NCI-H345 treated with DMSO at 0.1 percent for 48 hours (cell line): ENCODE results near the gene XK.
"Not testable (repeated sequence)": the region's sequence is repeated elsewhere in the genome, so short reads cannot be mapped to it uniquely, and the experiment has no call there.

Experiments used
- DNase-seq: peaks from one replicate; lab custom pipeline; 2025; ENCODE audit not compliant: unreplicated experiment; lab: John Stamatoyannopoulos, UW

The XK gene

GRCh38 chrX:37753384-37753783 lies 67.8 kb downstream of the XK start:
- no peak for DNase-seq

- no peak for DNase-seq
Observed at GRCh38 chrX:37754516-37754915, 68.9 kb downstream of the XK start.

GRCh38 chrX:37755025-37755424 lies 69.4 kb downstream of the XK start:
- DNase-seq: no peak

- DNase-seq: no peak
Observed at GRCh38 chrX:37757082-37757481, 71.5 kb downstream of the XK start.

- DNase-seq: no peak
Observed at GRCh38 chrX:37759351-37759750, 73.8 kb downstream of the XK start.

GRCh38 chrX:37759878-37760418 lies 74.4 kb downstream of the XK start:
- no peak for DNase-seq

- DNase-seq: no peak
Observed at GRCh38 chrX:37763400-37763799, 77.8 kb downstream of the XK start.

GRCh38 chrX:37765507-37765906 lies 79.9 kb downstream of the XK start:
- DNase-seq: no peak

- no peak for DNase-seq
Observed at GRCh38 chrX:37767430-37767829, 81.8 kb downstream of the XK start.

GRCh38 chrX:37768866-37769265 lies 83.3 kb downstream of the XK start:
- not testable (repeated sequence) for DNase-seq

- no peak for DNase-seq
Observed at GRCh38 chrX:37776283-37776986, 90.8 kb downstream of the XK start.

GRCh38 chrX:37776987-37777325 lies 91.4 kb downstream of the XK start:
- DNase-seq: no peak

GRCh38 chrX:37779857-37780256 lies 94.3 kb downstream of the XK start, which contains the start of gene CYBB:
TSS of gene CYBB (plus strand) at chrX:37780059. CDS start at chrX:37780078, 19 bp downstream.
- no peak for DNase-seq

GRCh38 chrX:37781081-37781480 lies 95.5 kb downstream of the XK start:
- DNase-seq: no peak
